GM23248 (cell line): Measurements from ENCODE around the gene ATG5. TPM values are rescaled to one million over a fixed set of nuclear protein-coding genes. Genes with fewer than 3 reads are reported as not detected.

Source experiments
- DNase-seq: peaks from one replicate; pipeline ENCODE4 v3.0.0-alpha.2; 2015
- H2AFZ ChIP-seq: fragments of 200-600 bp; sonication (generic); 2 replicates; pipeline ENCODE4 v1.6.1; 2016; ENCODE audit warnings: antibody characterized with exemption
- H3F3A ChIP-seq: fragments of 200-600 bp; sonication (generic); 2 replicates; pipeline ENCODE4 v1.6.1; 2016; ENCODE audit warnings: mild to moderate bottlenecking, antibody characterized with exemption, mixed run types; ENCODE audit not compliant: insufficient read depth
- H3K27ac ChIP-seq: fragments of 200-600 bp; sonication (generic); 2 replicates; pipeline ENCODE4 v1.5.1; 2016; ENCODE audit warnings: mild to moderate bottlenecking
- H3K27me3 ChIP-seq: fragments of 200-600 bp; sonication (generic); replicated peaks from 2 replicates; pipeline ENCODE4 v1.6.1; 2016; ENCODE audit warnings: mild to moderate bottlenecking; ENCODE audit not compliant: insufficient read depth
- H3K36me3 ChIP-seq: fragments of 200-600 bp; sonication (generic); 2 replicates; pipeline ENCODE4 v1.6.1; 2016; ENCODE audit warnings: low read depth, mild to moderate bottlenecking
- H3K4me1 ChIP-seq: fragments of 200-600 bp; sonication (generic); 2 replicates; pipeline ENCODE4 v1.6.1; 2016; ENCODE audit warnings: mild to moderate bottlenecking; ENCODE audit not compliant: insufficient read depth
- H3K4me2 ChIP-seq: fragments of 200-600 bp; sonication (generic); one replicate; pipeline ENCODE4 v1.6.1; 2016; ENCODE audit warnings: mild to moderate bottlenecking; ENCODE audit not compliant: unreplicated experiment
- H3K4me3 ChIP-seq: fragments of 200-600 bp; sonication (generic); 2 replicates; pipeline ENCODE4 v1.5.1; 2016; ENCODE audit warnings: mild to moderate bottlenecking
- H3K79me2 ChIP-seq: fragments of 200-600 bp; sonication (generic); 2 replicates; pipeline ENCODE4 v1.6.1; 2016; ENCODE audit warnings: mild to moderate bottlenecking; ENCODE audit not compliant: insufficient read depth
- H3K9ac ChIP-seq: fragments of 200-600 bp; sonication (generic); 2 replicates; pipeline ENCODE4 v1.6.1; 2016; ENCODE audit warnings: mild to moderate bottlenecking
- H3K9me2 ChIP-seq: fragments of 200-600 bp; sonication (generic); 2 replicates; pipeline ENCODE4 v1.6.1; 2016; ENCODE audit warnings: mixed run types, mild to moderate bottlenecking, moderate library complexity; ENCODE audit not compliant: insufficient read depth
- H3K9me3 ChIP-seq: fragments of 200-600 bp; sonication (generic); one replicate; pipeline ENCODE4 v1.6.1; 2017; ENCODE audit warnings: low read depth
- H4K20me1 ChIP-seq: fragments of 200-600 bp; sonication (generic); 2 replicates; pipeline ENCODE4 v1.6.0; 2016; ENCODE audit not compliant: insufficient read depth
- EZH2 ChIP-seq: fragments of 200-600 bp; sonication (generic); IDR thresholded peaks from 2 replicates; pipeline ENCODE4 v1.6.1; 2018; ENCODE audit warnings: antibody characterized with exemption, mild to moderate bottlenecking; ENCODE audit not compliant: insufficient read depth, poor library complexity, severe bottlenecking
- EZH2phosphoT487 ChIP-seq: fragments of 200-600 bp; sonication (generic); IDR thresholded peaks from 2 replicates; pipeline ENCODE4 v1.6.1; 2018; ENCODE audit warnings: antibody characterized with exemption, moderate library complexity, mild to moderate bottlenecking, low read depth; ENCODE audit not compliant: insufficient read depth
- WGBS, 2 experiments: methylation state at CpG; one replicate each; pipeline ENCODE4 v1.1.6; 2015 to 2017; ENCODE audit warnings: low lambda C conversion rate in 2 of 2, low coverage in 1 of 2; ENCODE audit errors: missing lambda C conversion rate in 2 of 2; 5-methylcytosine and 5-hydroxymethylcytosine counted together
- in situ Hi-C: fragments of 300-500 bp; cut with MboI; formaldehyde crosslinking; loops from 2 replicates; pipeline ENCODE4 v1.15.0; 2020
- polyA plus RNA-seq: library from polyadenylated mRNA; unstranded; fragments of >200 nt; fragmentation: Nextera tagmentation; extraction: Ambion mirVana; gene quantifications from 2 replicates; pipeline ENCODE4 v1.2.1, GENCODE V29; 2016
- total RNA-seq: library from RNA; depleted of rRNA; stranded (reverse); fragments of >200 nt; shearing (Covaris generic); gene quantifications from 2 replicates; pipeline ENCODE4 v1.2.3, GENCODE V29; 2014

Gene ATG5
- total and polyA plus RNA-seq, 2 experiments from 2014 or later, result 39.4 to 44.2 TPM

DNA sequence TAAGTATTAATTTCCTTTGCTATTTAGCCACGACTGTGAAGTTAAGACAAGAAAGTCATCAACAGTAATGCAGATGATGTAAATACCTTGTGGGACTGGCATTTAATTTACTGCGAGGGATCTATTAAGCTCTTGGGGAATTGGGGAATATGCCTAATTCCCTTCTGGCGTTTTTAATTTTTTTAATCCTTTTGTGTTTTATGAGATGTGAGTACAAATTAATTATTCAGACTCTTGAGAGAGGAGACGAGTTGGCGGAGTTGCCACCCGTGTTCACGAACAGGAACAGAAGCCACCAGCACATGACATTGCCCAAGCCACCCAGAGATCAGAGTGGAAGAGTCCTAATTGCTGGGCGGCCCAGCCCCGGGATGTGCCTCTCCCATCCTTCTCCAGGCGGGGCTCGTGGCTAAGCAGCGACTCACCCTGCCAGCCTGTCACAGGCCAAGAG lies 34.4 kb upstream of the ATG5 start:
- H3K4me1 ChIP-seq, result peaks cover 3% of the 10 kb centered on the region; the same call in 1 of the 2 replicates
- no peaks in the 10 kb centered on the region for H3K79me2 ChIP-seq
- H4K20me1 ChIP-seq, result no peaks in the 10 kb centered on the region; the same call in 1 of the 2 replicates
- TF ChIP-seq EZH2 (no peak), EZH2phosphoT487 (no peak)
- peak overlapping the region; percentile 84 for H3K4me2 ChIP-seq
- H3F3A ChIP-seq, result no peaks in the 10 kb centered on the region
- H3K9me3 ChIP-seq, result no peaks in the 10 kb centered on the region
- no peak overlapping the region for H3K9ac ChIP-seq
- H3K4me3 ChIP-seq, result peak overlapping the region; percentile 62
- 13 to 15% methylated on average over 12 of the region's 12 CpGs for WGBS, 2 experiments
- in situ Hi-C loops, result no loop called here
- H3K9me2 ChIP-seq, result no peaks in the 10 kb centered on the region
- H2AFZ ChIP-seq, result peak overlapping the region; percentile 69
- H3K27ac ChIP-seq, result no peak overlapping the region
- DNase-seq, result no peak
- peaks cover 64% of the 10 kb centered on the region for H3K27me3 ChIP-seq
- H3K36me3 ChIP-seq, result no peaks in the 10 kb centered on the region

DNA sequence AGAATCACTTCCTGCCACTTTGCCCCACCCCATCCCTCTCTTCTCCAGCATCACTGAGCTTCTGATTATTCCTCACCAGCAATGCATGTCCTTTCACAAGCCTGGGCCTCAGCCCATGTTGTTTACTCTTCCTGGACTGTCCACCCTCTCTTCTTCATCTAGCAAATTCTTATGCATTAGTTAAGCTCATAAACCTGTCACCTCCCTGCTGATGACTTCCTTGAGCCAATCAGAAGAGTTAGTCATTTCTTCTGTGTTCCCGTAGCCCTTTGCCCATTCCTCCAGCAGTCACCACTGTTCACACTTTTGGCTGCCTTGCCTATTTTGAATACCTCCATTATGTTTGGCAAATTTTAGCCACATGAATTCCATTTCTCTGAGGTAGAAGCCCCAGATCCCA lies 30.8 kb upstream of the ATG5 start:
- TF ChIP-seq EZH2 (no peak), EZH2phosphoT487 (no peak)
- Histone ChIP-seq H3F3A (no peaks in the 10 kb centered on the region), H3K9ac (no peak overlapping the region), H3K4me1 (no peaks in the 10 kb centered on the region), H3K9me2 (no peaks in the 10 kb centered on the region), H4K20me1 (no peaks in the 10 kb centered on the region; the same call in 1 of the 2 replicates), H3K4me2 (no peak overlapping the region), H3K79me2 (no peaks in the 10 kb centered on the region), H3K27me3 (peaks cover 40% of the 10 kb centered on the region), H3K27ac (no peak overlapping the region), H3K4me3 (no peak overlapping the region), H2AFZ (no peak overlapping the region), H3K36me3 (no peaks in the 10 kb centered on the region), H3K9me3 (no peaks in the 10 kb centered on the region)
- peak; percentile 5 for DNase-seq
- 36 to 38% methylated on average over 1 of the region's 1 CpG for WGBS, 2 experiments
- in situ Hi-C loops, result no loop called here

- H3K4me2 ChIP-seq, result no peak overlapping the region
- H3F3A ChIP-seq, result no peaks in the 10 kb centered on the region
- 0 to 17% methylated on average over 1 of the region's 1 CpG for WGBS, 2 experiments
- H2AFZ ChIP-seq, result no peak overlapping the region
- no peaks in the 10 kb centered on the region for H3K79me2 ChIP-seq
- no peaks in the 10 kb centered on the region for H3K4me1 ChIP-seq
- H4K20me1 ChIP-seq, result no peaks in the 10 kb centered on the region
- H3K9ac ChIP-seq, result no peak overlapping the region
- no peaks in the 10 kb centered on the region for H3K9me3 ChIP-seq
- in situ Hi-C loops, result loop anchor here (10.0 kb wide), 1 partner anchor 638 kb away; no protein-coding TSS in a partner anchor
- TF ChIP-seq EZH2, result no peak
- TF ChIP-seq EZH2phosphoT487, result no peak
- DNase-seq, result no peak
- H3K36me3 ChIP-seq, result no peaks in the 10 kb centered on the region
- H3K27ac ChIP-seq, result no peak overlapping the region
- H3K4me3 ChIP-seq, result no peak overlapping the region
- H3K9me2 ChIP-seq, result no peaks in the 10 kb centered on the region
- H3K27me3 ChIP-seq, result peaks cover 22% of the 10 kb centered on the region; the same call in 1 of the 2 replicates
Measured at GRCh38 chr6:106347219-106347618, 21.7 kb upstream of the ATG5 start.

DNA sequence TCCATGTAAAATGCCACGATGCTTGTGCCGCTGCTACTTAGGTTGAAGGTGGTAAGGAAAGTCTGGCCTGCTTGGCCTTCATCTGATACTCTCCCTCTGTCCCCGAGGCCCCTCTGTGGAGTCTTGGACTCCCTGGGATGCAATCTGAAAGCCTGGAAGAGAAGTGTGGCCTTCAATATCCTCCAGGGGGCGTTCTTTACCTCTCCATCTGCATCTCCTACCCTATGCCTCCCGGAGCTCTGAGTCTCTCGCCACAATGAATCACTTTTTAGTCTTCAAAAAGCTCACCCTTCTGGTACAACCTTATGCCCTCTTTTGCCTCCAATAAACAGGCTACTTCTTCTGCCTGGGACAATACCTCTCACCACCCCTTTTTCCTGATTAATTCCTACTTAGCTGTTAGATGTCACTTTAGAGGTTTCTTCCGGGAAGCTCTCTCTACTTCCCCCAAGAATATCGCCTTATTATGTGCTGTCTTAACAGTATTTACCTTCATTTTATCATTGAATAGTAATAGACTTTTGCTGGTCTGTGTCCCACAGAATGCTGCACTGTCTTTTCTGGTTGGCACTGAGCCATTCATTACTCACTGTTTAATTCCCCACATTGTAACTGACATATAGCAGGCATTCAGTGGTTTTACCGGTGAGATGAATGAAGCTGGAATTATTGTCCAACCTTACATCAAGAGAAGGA lies 13.9 kb upstream of the ATG5 start:
- peak overlapping the region; percentile 47; the same call in 1 of the 2 replicates for H2AFZ ChIP-seq
- no peaks in the 10 kb centered on the region for H3K4me1 ChIP-seq
- peak; percentile 91 for DNase-seq
- WGBS, 2 experiments, result 9 to 11% methylated on average over 9 of the region's 9 CpGs
- peaks cover 7% of the 10 kb centered on the region; the same call in 1 of the 2 replicates for H3K27me3 ChIP-seq
- no peaks in the 10 kb centered on the region for H3K36me3 ChIP-seq
- TF ChIP-seq EZH2 (no peak), EZH2phosphoT487 (no peak)
- H3K79me2 ChIP-seq, result no peaks in the 10 kb centered on the region
- H3K27ac ChIP-seq, result no peak overlapping the region
- H3K9me3 ChIP-seq, result no peaks in the 10 kb centered on the region
- H3F3A ChIP-seq, result 0 out of 2 replicates have a peak, but pooled peaks cover 7% of the 10 kb centered on the region
- no peaks in the 10 kb centered on the region for H4K20me1 ChIP-seq
- H3K4me2 ChIP-seq, result peak overlapping the region; percentile 45
- no peaks in the 10 kb centered on the region for H3K9me2 ChIP-seq
- H3K9ac ChIP-seq, result no peak overlapping the region
- no peak overlapping the region for H3K4me3 ChIP-seq
- in situ Hi-C loops, result loop anchor here (10.0 kb wide), 1 partner anchor 645 kb away; no protein-coding TSS in a partner anchor
